Parathyroid adenoma (tissue), 2 donors: ENCODE results near the gene ST14.

Experiments used
- H2AFZ ChIP-seq: fragments of 300-600 bp; sonication (generic); one replicate; pipeline ENCODE4 v1.7.0; 2017; ENCODE audit warnings: antibody characterized with exemption, mild to moderate bottlenecking
- H3K27ac ChIP-seq: fragments of 300-600 bp; sonication (generic); one replicate; pipeline ENCODE4 v1.7.0; 2017
- H3K27me3 ChIP-seq: fragments of 300-600 bp; sonication (generic); one replicate; pipeline ENCODE4 v1.7.0; 2017; ENCODE audit warnings: low read length; ENCODE audit not compliant: control insufficient read depth, insufficient read depth
- H3K36me3 ChIP-seq: fragments of 300-600 bp; sonication (generic); one replicate; pipeline ENCODE4 v1.7.0; 2017; ENCODE audit warnings: low read length; ENCODE audit not compliant: control insufficient read depth, insufficient read depth
- H3K4me1 ChIP-seq: fragments of 300-600 bp; sonication (generic); one replicate; pipeline ENCODE4 v1.7.0; 2017; ENCODE audit warnings: control low read depth
- H3K4me2 ChIP-seq: fragments of 300-600 bp; sonication (generic); one replicate; pipeline ENCODE4 v1.7.0; 2017; ENCODE audit warnings: low read length
- H3K4me3 ChIP-seq: fragments of 300-600 bp; sonication (generic); one replicate; pipeline ENCODE4 v1.7.0; 2017; ENCODE audit warnings: low read depth, low read length
- H3K79me2 ChIP-seq: fragments of 300-600 bp; sonication (generic); one replicate; pipeline ENCODE4 v1.7.0; 2017; ENCODE audit warnings: control low read depth
- H3K9ac ChIP-seq: fragments of 300-600 bp; sonication (generic); one replicate; pipeline ENCODE4 v1.7.0; 2017; ENCODE audit warnings: mild to moderate bottlenecking
- H3K9me3 ChIP-seq: fragments of 300-600 bp; sonication (generic); one replicate; pipeline ENCODE4 v1.7.0; 2017; ENCODE audit warnings: low read length; ENCODE audit not compliant: control insufficient read depth
- CTCF ChIP-seq: fragments of 300-600 bp; sonication (generic); IDR thresholded peaks from one replicate; pipeline ENCODE4 v1.7.0; 2017; ENCODE audit warnings: antibody characterized with exemption, mild to moderate bottlenecking
- donor health status: primary hyperparathyroidism.

Gene ST14

DNA sequence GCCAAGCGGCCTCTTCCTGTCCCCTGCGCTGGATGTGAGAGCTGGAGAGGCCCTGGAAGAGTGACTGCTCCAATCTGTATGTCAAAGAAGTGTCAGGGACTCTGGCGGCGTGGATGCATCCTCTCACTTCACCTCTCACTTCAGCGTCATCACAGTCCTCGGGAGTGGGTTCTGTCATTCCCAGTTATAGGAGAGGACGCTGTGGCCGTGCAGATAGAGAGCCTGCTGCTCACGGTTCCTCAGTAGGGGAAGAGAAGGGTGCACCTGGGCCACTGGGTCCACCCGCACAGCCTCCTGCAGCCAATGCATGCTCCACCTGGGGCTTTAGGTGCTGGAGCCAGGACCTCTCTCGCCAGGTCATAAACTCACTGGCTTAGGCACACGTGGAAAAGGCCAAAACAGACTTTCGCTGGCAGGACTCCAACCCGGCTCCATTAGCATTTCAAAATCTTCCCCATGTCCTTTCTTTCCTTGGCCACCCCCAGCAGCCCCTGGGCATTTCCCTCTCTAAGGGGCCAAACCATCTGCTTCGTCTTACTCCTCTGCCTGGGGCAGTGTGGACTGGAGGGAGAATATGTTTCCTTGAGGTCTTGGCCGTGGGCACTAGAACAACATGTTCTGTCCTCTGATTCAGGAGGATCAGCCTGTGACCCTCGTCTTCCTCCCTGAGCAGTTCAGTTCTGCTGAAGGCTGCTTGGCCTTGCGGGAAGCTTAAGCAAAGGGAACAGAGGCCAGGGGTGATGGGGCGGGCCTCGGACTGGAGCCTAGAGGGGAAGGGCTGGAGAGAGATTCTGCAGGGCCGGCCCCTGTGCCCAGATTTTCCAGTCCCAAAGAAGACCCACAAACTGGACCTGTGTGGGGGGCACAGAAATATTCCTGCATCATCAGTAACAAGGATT lies 57.8 kb downstream of the ST14 start:
- Histone ChIP-seq H3K9ac (no peak overlapping the region), H3K36me3 (no peaks in the 10 kb centered on the region), H2AFZ (no peak overlapping the region), H3K27ac (no peak overlapping the region), H3K27me3 (no peaks in the 10 kb centered on the region), H3K79me2 (no peaks in the 10 kb centered on the region), H3K4me2 (no peak overlapping the region), H3K4me3 (no peak overlapping the region), H3K4me1 (no peaks in the 10 kb centered on the region), H3K9me3 (no peaks in the 10 kb centered on the region)
- TF ChIP-seq CTCF = no peak

DNA sequence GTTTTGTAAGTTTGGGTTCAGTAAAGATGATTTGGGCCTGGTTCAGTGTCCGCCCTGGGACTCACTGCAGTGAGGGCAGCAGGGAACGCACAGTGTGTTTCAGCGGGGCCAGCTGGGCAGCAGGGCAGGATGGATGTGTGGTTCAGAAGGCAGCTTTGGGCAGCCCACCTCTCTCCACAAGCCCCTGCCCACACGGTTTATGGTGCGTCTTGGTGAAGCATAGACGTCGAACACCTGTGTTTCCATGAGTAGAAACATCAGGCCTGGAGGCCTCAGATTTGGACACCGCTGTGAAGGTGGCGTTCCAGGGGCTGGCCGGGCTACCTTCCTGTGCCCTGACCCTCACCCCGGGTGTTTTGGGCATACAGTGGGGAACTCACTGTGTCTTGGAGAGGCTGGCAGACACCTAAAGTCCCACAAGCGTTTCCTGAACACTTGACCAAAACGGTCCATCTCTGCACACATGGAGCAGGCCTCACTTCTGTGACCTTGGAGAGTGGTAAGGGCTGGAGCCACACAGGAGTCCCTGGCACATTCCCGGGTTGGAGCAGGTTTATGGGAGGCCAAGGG lies 59.0 kb downstream of the ST14 start:
- Histone ChIP-seq H3K36me3 (no peaks in the 10 kb centered on the region), H3K4me3 (no peak overlapping the region), H3K4me1 (no peaks in the 10 kb centered on the region), H2AFZ (no peak overlapping the region), H3K27me3 (no peaks in the 10 kb centered on the region), H3K9me3 (no peaks in the 10 kb centered on the region), H3K27ac (no peak overlapping the region), H3K9ac (no peak overlapping the region), H3K79me2 (no peaks in the 10 kb centered on the region), H3K4me2 (no peak overlapping the region)
- TF ChIP-seq CTCF = no peak

GRCh38 chr11:130219148-130219547 lies 59.6 kb downstream of the ST14 start:
- H3K9me3 ChIP-seq = no peaks in the 10 kb centered on the region
- no peak overlapping the region for H3K9ac ChIP-seq
- no peak overlapping the region for H3K4me2 ChIP-seq
- no peak overlapping the region for H3K27ac ChIP-seq
- no peaks in the 10 kb centered on the region for H3K36me3 ChIP-seq
- no peak for TF ChIP-seq CTCF
- H3K79me2 ChIP-seq = no peaks in the 10 kb centered on the region
- H3K27me3 ChIP-seq = no peaks in the 10 kb centered on the region
- H2AFZ ChIP-seq = no peak overlapping the region
- H3K4me1 ChIP-seq = no peaks in the 10 kb centered on the region
- no peak overlapping the region for H3K4me3 ChIP-seq

DNA sequence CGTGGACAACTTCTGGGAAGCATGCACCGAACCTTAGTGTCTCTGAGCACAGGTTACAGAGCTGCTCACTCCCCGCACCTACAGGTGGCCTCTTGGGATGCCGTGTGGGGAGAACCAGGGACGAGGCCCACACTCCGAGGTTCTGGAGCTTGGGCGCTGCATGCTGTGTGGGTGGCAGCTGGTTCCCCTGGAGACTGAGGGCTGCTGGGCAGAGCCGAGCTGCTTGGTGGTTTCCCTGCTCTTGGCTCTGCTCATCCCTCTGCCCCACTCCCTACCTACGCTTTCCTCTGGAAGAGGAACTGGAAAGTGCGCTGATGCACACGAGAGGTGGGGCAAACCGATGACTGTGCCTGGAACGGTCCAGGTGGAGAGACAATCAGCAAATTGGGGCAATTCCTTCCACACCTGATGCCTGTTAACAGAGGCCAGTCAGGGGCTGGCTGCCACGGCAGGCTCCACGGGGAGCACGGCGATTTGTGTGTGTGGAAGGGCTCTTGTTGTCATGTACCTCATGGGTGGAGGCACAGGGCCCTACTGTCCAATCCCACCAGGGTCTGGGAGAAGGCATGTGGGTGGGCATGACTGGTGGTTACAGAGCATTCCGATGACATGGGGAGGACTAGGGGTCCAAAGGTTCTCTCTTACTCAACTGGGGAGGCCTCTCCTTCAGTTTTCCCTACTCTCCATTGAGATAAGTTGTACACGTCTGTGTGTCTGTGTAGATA lies 60.9 kb downstream of the ST14 start:
- Histone ChIP-seq H3K9ac (no peak overlapping the region), H3K4me3 (no peak overlapping the region), H3K27me3 (no peaks in the 10 kb centered on the region), H3K79me2 (no peaks in the 10 kb centered on the region), H3K27ac (no peak overlapping the region), H3K4me2 (no peak overlapping the region), H2AFZ (no peak overlapping the region), H3K9me3 (no peaks in the 10 kb centered on the region), H3K4me1 (no peaks in the 10 kb centered on the region), H3K36me3 (no peaks in the 10 kb centered on the region)
- TF ChIP-seq CTCF = no peak
